ENCODE results near the gene RTKN. TPM values are rescaled to one million over a fixed set of nuclear protein-coding genes. Genes with fewer than 3 reads are reported as not detected.
A peak's percentile ranks its signal among the peaks of the same experiment; 100 is the strongest.

RTKN gene
- total RNA-seq, 1 experiment from 2014 or later = 27.0 TPM

GRCh38 chr2:74481961-74482800 is 40.4 kb upstream of the RTKN start:
- Histone ChIP-seq H3K4me3 (ENCODE audit: low read depth, low read length, poor library complexity, severe bottlenecking) (peak overlapping the region; percentile 84), H3K27me3 (replicated peaks; ENCODE audit: insufficient read depth, low read depth, low read length, poor library complexity) (no peaks in the 10 kb centered on the region), H3K36me3 (ENCODE audit: insufficient read depth, low read length, poor library complexity, severe bottlenecking) (peaks cover 15% of the 10 kb centered on the region), H3K9me3 (ENCODE audit: low read depth, low read length, poor library complexity, severe bottlenecking) (no peaks in the 10 kb centered on the region), H3K27ac (ENCODE audit: low read depth, low read length, poor library complexity, severe bottlenecking) (peak overlapping the region; percentile 84), H3K4me1 (ENCODE audit: insufficient read depth, low read length, poor library complexity, severe bottlenecking) (peaks cover 18% of the 10 kb centered on the region)
- ChIA-PET CTCF (interaction anchor here (0.8 to 1.2 kb wide), 4 partner anchors 10 to 50 kb away, joined by 4 to 5 read pairs (median 5); partner anchors contain the start of genes INO80B and MRPL53), POLR2A (ENCODE audit: low non-redundant PET) (interaction anchor here (1.0 kb wide), 1 partner anchor 25 kb away, joined by 4 read pairs; no protein-coding TSS in a partner anchor)
- no peak for DNase-seq (ENCODE audit: low spot score)
- intact Hi-C loops (cut with micrococcal nuclease; ENCODE audit: unreplicated experiment) = loop anchor here (2.0 kb wide), 1 partner anchor 47 kb away; the partner anchor contains the start of genes AUP1 and HTRA2
- BruUV-seq (replicated peaks) = TSS peak; percentile 37
- TF ChIP-seq EZH2 (IDR thresholded peaks at IDR 0.05; ENCODE audit: borderline replicate concordance, low read depth, low read length, poor library complexity, severe bottlenecking) = no peak
- TF ChIP-seq, protein P1, sequence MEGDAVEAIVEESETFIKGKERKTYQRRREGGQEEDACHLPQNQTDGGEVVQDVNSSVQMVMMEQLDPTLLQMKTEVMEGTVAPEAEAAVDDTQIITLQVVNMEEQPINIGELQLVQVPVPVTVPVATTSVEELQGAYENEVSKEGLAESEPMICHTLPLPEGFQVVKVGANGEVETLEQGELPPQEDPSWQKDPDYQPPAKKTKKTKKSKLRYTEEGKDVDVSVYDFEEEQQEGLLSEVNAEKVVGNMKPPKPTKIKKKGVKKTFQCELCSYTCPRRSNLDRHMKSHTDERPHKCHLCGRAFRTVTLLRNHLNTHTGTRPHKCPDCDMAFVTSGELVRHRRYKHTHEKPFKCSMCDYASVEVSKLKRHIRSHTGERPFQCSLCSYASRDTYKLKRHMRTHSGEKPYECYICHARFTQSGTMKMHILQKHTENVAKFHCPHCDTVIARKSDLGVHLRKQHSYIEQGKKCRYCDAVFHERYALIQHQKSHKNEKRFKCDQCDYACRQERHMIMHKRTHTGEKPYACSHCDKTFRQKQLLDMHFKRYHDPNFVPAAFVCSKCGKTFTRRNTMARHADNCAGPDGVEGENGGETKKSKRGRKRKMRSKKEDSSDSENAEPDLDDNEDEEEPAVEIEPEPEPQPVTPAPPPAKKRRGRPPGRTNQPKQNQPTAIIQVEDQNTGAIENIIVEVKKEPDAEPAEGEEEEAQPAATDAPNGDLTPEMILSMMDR (conservative IDR thresholded peaks at IDR 0.05; ENCODE audit: low read depth, low read length) = no peak

DNA sequence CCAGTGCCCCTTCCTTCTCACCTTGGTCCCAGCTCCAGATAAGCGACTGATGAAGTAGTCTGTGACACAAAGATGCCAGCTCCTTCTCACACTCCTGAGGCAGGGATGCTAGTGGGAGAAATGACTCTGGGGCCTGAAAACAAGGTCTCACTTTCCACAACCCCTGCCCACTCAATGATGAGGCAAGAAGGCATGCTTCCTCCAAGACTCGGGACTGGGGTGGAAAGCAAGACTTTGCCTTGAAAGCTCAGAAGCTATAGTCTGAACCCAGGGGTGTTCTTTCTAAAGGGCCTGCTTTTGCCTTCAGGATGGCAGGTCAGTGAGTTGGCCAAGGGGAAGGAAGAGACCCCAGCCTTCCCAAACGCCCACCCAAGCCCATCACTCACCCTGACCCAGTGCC is 39.7 kb upstream of the RTKN start:
- Histone ChIP-seq H3K27me3 (replicated peaks; ENCODE audit: insufficient read depth, low read depth, low read length, poor library complexity) (no peaks in the 10 kb centered on the region), H3K27ac (ENCODE audit: low read depth, low read length, poor library complexity, severe bottlenecking) (no peak overlapping the region), H3K4me3 (ENCODE audit: low read depth, low read length, poor library complexity, severe bottlenecking) (peak overlapping the region; percentile 84), H3K36me3 (ENCODE audit: insufficient read depth, low read length, poor library complexity, severe bottlenecking) (peaks cover 15% of the 10 kb centered on the region), H3K4me1 (ENCODE audit: insufficient read depth, low read length, poor library complexity, severe bottlenecking) (peaks cover 18% of the 10 kb centered on the region), H3K9me3 (ENCODE audit: low read depth, low read length, poor library complexity, severe bottlenecking) (no peaks in the 10 kb centered on the region)
- TF ChIP-seq EZH2 (IDR thresholded peaks at IDR 0.05; ENCODE audit: borderline replicate concordance, low read depth, low read length, poor library complexity, severe bottlenecking) = no peak
- TF ChIP-seq, protein P1 (conservative IDR thresholded peaks at IDR 0.05; ENCODE audit: low read depth, low read length) = no peak
- no TSS peak for BruUV-seq (replicated peaks)
- CTCF ChIA-PET = no interaction called here
- POLR2A ChIA-PET (ENCODE audit: low non-redundant PET) = no interaction called here
- no peak for DNase-seq (ENCODE audit: low spot score)
- intact Hi-C loops (cut with micrococcal nuclease; ENCODE audit: unreplicated experiment) = no loop called here

DNA sequence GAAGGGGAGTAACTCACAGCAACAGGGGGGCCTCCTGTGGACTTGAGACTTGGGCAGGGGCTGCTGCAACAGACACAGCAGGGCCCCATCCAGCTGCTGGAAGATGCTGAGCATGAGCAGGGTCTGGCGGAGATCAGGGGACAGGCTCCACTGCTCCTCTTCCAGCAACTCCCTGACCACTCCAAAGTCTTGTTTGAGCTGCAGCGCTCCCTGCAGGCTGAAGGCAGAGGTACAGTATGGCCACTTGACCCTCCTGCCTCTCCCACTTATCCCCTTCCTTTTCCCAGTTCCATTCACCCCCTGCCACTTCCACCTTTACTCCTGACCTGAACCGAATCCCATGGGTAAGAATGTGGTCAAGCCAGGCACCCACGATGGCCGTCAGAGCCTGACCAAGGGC is 33.2 kb upstream of the RTKN start:
- peaks cover 7% of the 10 kb centered on the region for H3K4me1 ChIP-seq (ENCODE audit: insufficient read depth, low read length, poor library complexity, severe bottlenecking)
- intact Hi-C loops (cut with micrococcal nuclease; ENCODE audit: unreplicated experiment) = no loop called here
- TF ChIP-seq, protein P1 (conservative IDR thresholded peaks at IDR 0.05; ENCODE audit: low read depth, low read length) = peak; percentile 40
- TF ChIP-seq EZH2 (IDR thresholded peaks at IDR 0.05; ENCODE audit: borderline replicate concordance, low read depth, low read length, poor library complexity, severe bottlenecking) = no peak
- BruUV-seq (replicated peaks) = no TSS peak
- ChIA-PET CTCF (interaction anchor here (0.8 kb wide), 1 partner anchor 578 kb away, joined by 3 read pairs; no protein-coding TSS in a partner anchor), POLR2A (ENCODE audit: low non-redundant PET) (interaction anchor here (0.6 kb wide), 1 partner anchor 17 kb away, joined by 4 read pairs; no protein-coding TSS in a partner anchor)
- no peak overlapping the region for H3K27ac ChIP-seq (ENCODE audit: low read depth, low read length, poor library complexity, severe bottlenecking)
- H3K36me3 ChIP-seq (ENCODE audit: insufficient read depth, low read length, poor library complexity, severe bottlenecking) = peaks cover 15% of the 10 kb centered on the region
- no peak for DNase-seq (ENCODE audit: low spot score)
- H3K9me3 ChIP-seq (ENCODE audit: low read depth, low read length, poor library complexity, severe bottlenecking) = no peaks in the 10 kb centered on the region
- no peaks in the 10 kb centered on the region for H3K27me3 ChIP-seq (replicated peaks; ENCODE audit: insufficient read depth, low read depth, low read length, poor library complexity)
- H3K4me3 ChIP-seq (ENCODE audit: low read depth, low read length, poor library complexity, severe bottlenecking) = no peak overlapping the region

All from A673 (cell line).